Measurements from ENCODE around the gene HEMK1.

Gene HEMK1

GRCh38 chr3:50607271-50608091 lies 38.2 kb downstream of the HEMK1 start:
- Histone ChIP-seq H3K27me3 (replicated peaks; ENCODE audit: control insufficient read depth, insufficient read depth, low read length, poor library complexity, severe bottlenecking) (no peaks in the 10 kb centered on the region), H3K4me1 (ENCODE audit: control insufficient read depth, insufficient read depth, low read length, poor library complexity, severe bottlenecking) (peaks cover 76% of the 10 kb centered on the region), H3K36me3 (ENCODE audit: control insufficient read depth, insufficient read depth, low read length) (peaks cover 64% of the 10 kb centered on the region), H3K27ac (ENCODE audit: insufficient read depth, low read length, poor library complexity, severe bottlenecking) (peak overlapping the region; percentile 95), H3K9me3 (ENCODE audit: control insufficient read depth, low read length) (no peaks in the 10 kb centered on the region), H3K4me3 (ENCODE audit: insufficient read depth, low read depth, low read length, poor library complexity, severe bottlenecking) (peak overlapping the region; percentile 82)
- no peak for DNase-seq

GRCh38 chr3:50608278-50608677 lies 39.0 kb downstream of the HEMK1 start:
- peak overlapping the region; percentile 82 for H3K4me3 ChIP-seq (ENCODE audit: insufficient read depth, low read depth, low read length, poor library complexity, severe bottlenecking)
- no peaks in the 10 kb centered on the region for H3K27me3 ChIP-seq (replicated peaks; ENCODE audit: control insufficient read depth, insufficient read depth, low read length, poor library complexity, severe bottlenecking)
- peak overlapping the region; percentile 95 for H3K27ac ChIP-seq (ENCODE audit: insufficient read depth, low read length, poor library complexity, severe bottlenecking)
- no peak for DNase-seq
- peaks cover 76% of the 10 kb centered on the region for H3K4me1 ChIP-seq (ENCODE audit: control insufficient read depth, insufficient read depth, low read length, poor library complexity, severe bottlenecking)
- peaks cover 64% of the 10 kb centered on the region for H3K36me3 ChIP-seq (ENCODE audit: control insufficient read depth, insufficient read depth, low read length)
- H3K9me3 ChIP-seq (ENCODE audit: control insufficient read depth, low read length) = no peaks in the 10 kb centered on the region

- Histone ChIP-seq H3K9me3 (ENCODE audit: control insufficient read depth, low read length) (no peaks in the 10 kb centered on the region), H3K4me1 (ENCODE audit: control insufficient read depth, insufficient read depth, low read length, poor library complexity, severe bottlenecking) (peaks cover 77% of the 10 kb centered on the region), H3K4me3 (ENCODE audit: insufficient read depth, low read depth, low read length, poor library complexity, severe bottlenecking) (peak overlapping the region; percentile 82), H3K27me3 (replicated peaks; ENCODE audit: control insufficient read depth, insufficient read depth, low read length, poor library complexity, severe bottlenecking) (no peaks in the 10 kb centered on the region), H3K27ac (ENCODE audit: insufficient read depth, low read length, poor library complexity, severe bottlenecking) (peak overlapping the region; percentile 95), H3K36me3 (ENCODE audit: control insufficient read depth, insufficient read depth, low read length) (peaks cover 57% of the 10 kb centered on the region)
- no peak for DNase-seq
Observed at GRCh38 chr3:50609071-50609762, 39.9 kb downstream of the HEMK1 start.

- DNase-seq = no peak
- no peaks in the 10 kb centered on the region for H3K27me3 ChIP-seq (replicated peaks; ENCODE audit: control insufficient read depth, insufficient read depth, low read length, poor library complexity, severe bottlenecking)
- H3K4me1 ChIP-seq (ENCODE audit: control insufficient read depth, insufficient read depth, low read length, poor library complexity, severe bottlenecking) = peaks cover 75% of the 10 kb centered on the region
- peaks cover 52% of the 10 kb centered on the region for H3K36me3 ChIP-seq (ENCODE audit: control insufficient read depth, insufficient read depth, low read length)
- peak overlapping the region; percentile 95 for H3K27ac ChIP-seq (ENCODE audit: insufficient read depth, low read length, poor library complexity, severe bottlenecking)
- peak overlapping the region; percentile 82 for H3K4me3 ChIP-seq (ENCODE audit: insufficient read depth, low read depth, low read length, poor library complexity, severe bottlenecking)
- no peaks in the 10 kb centered on the region for H3K9me3 ChIP-seq (ENCODE audit: control insufficient read depth, low read length)
Observed at GRCh38 chr3:50609763-50610085, 40.4 kb downstream of the HEMK1 start.

GRCh38 chr3:50610181-50610971 lies 41.1 kb downstream of the HEMK1 start:
- Histone ChIP-seq H3K27ac (ENCODE audit: insufficient read depth, low read length, poor library complexity, severe bottlenecking) (peak overlapping the region; percentile 95), H3K27me3 (replicated peaks; ENCODE audit: control insufficient read depth, insufficient read depth, low read length, poor library complexity, severe bottlenecking) (no peaks in the 10 kb centered on the region), H3K4me1 (ENCODE audit: control insufficient read depth, insufficient read depth, low read length, poor library complexity, severe bottlenecking) (peaks cover 69% of the 10 kb centered on the region), H3K9me3 (ENCODE audit: control insufficient read depth, low read length) (no peaks in the 10 kb centered on the region), H3K4me3 (ENCODE audit: insufficient read depth, low read depth, low read length, poor library complexity, severe bottlenecking) (peak overlapping the region; percentile 82), H3K36me3 (ENCODE audit: control insufficient read depth, insufficient read depth, low read length) (peaks cover 47% of the 10 kb centered on the region)
- no peak for DNase-seq

GRCh38 chr3:50610992-50611463 lies 41.7 kb downstream of the HEMK1 start:
- DNase-seq = no peak
- peak overlapping the region; percentile 82 for H3K4me3 ChIP-seq (ENCODE audit: insufficient read depth, low read depth, low read length, poor library complexity, severe bottlenecking)
- peaks cover 41% of the 10 kb centered on the region for H3K36me3 ChIP-seq (ENCODE audit: control insufficient read depth, insufficient read depth, low read length)
- H3K27me3 ChIP-seq (replicated peaks; ENCODE audit: control insufficient read depth, insufficient read depth, low read length, poor library complexity, severe bottlenecking) = no peaks in the 10 kb centered on the region
- peak overlapping the region; percentile 95 for H3K27ac ChIP-seq (ENCODE audit: insufficient read depth, low read length, poor library complexity, severe bottlenecking)
- H3K9me3 ChIP-seq (ENCODE audit: control insufficient read depth, low read length) = no peaks in the 10 kb centered on the region
- peaks cover 63% of the 10 kb centered on the region for H3K4me1 ChIP-seq (ENCODE audit: control insufficient read depth, insufficient read depth, low read length, poor library complexity, severe bottlenecking)

- peaks cover 63% of the 10 kb centered on the region for H3K4me1 ChIP-seq (ENCODE audit: control insufficient read depth, insufficient read depth, low read length, poor library complexity, severe bottlenecking)
- peak within 1 kb of the TSS; percentile 82 for H3K4me3 ChIP-seq (ENCODE audit: insufficient read depth, low read depth, low read length, poor library complexity, severe bottlenecking)
- H3K27me3 ChIP-seq (replicated peaks; ENCODE audit: control insufficient read depth, insufficient read depth, low read length, poor library complexity, severe bottlenecking) = no peaks in the 10 kb centered on the region
- no peaks in the 10 kb centered on the region for H3K9me3 ChIP-seq (ENCODE audit: control insufficient read depth, low read length)
- H3K27ac ChIP-seq (ENCODE audit: insufficient read depth, low read length, poor library complexity, severe bottlenecking) = peak within 1 kb of the TSS; percentile 95
- H3K36me3 ChIP-seq (ENCODE audit: control insufficient read depth, insufficient read depth, low read length) = peaks cover 35% of the 10 kb centered on the region
- DNase-seq = peak; percentile 87 to 91 (median 90)
Observed at GRCh38 chr3:50611464-50612233, 42.3 kb downstream of the HEMK1 start, which contains the start of gene CISH. CISH (minus strand) TSS chr3:50611774; CDS start chr3:50611650, 124 bp downstream.

GRCh38 chr3:50612234-50612882 lies 43.0 kb downstream of the HEMK1 start:
- DNase-seq = no peak
- H3K27me3 ChIP-seq (replicated peaks; ENCODE audit: control insufficient read depth, insufficient read depth, low read length, poor library complexity, severe bottlenecking) = no peaks in the 10 kb centered on the region
- H3K4me1 ChIP-seq (ENCODE audit: control insufficient read depth, insufficient read depth, low read length, poor library complexity, severe bottlenecking) = peaks cover 58% of the 10 kb centered on the region
- peak overlapping the region; percentile 82 for H3K4me3 ChIP-seq (ENCODE audit: insufficient read depth, low read depth, low read length, poor library complexity, severe bottlenecking)
- no peaks in the 10 kb centered on the region for H3K9me3 ChIP-seq (ENCODE audit: control insufficient read depth, low read length)
- peaks cover 28% of the 10 kb centered on the region for H3K36me3 ChIP-seq (ENCODE audit: control insufficient read depth, insufficient read depth, low read length)
- peak overlapping the region; percentile 95 for H3K27ac ChIP-seq (ENCODE audit: insufficient read depth, low read length, poor library complexity, severe bottlenecking)
